HEK293T (cell line): ENCODE data around the gene HTR5A.

ENCODE experiments used
- CTCF ChIA-PET: fragments of 350-600 bp; formaldehyde crosslinking; extraction: SDS; loops from one replicate; lab custom pipeline; 2021; ENCODE audit warnings: antibody characterized with exemption, inconsistent platforms; lab: Yijun Ruan, JAX
- POLR2A ChIA-PET: fragments of 350-600 bp; formaldehyde crosslinking; extraction: SDS; loops from one replicate; lab custom pipeline; 2020; ENCODE audit warnings: antibody characterized with exemption, inconsistent platforms; lab: Yijun Ruan, JAX
- DNase-seq: peaks from one replicate; pipeline ENCODE4 v3.0.0; 2012; ENCODE audit warnings: mixed read lengths; ENCODE audit errors: extremely low spot score
- ARNT ChIP-seq: fragments of 450-650 bp; IDR thresholded peaks from 2 replicates; pipeline ENCODE4 v1.6.1; 2017; ENCODE audit warnings: mild to moderate bottlenecking
- BHLHE40 ChIP-seq: fragments of 450-650 bp; IDR thresholded peaks from 2 replicates; pipeline ENCODE4 v1.6.1; 2016; ENCODE audit warnings: mild to moderate bottlenecking, moderate library complexity, borderline replicate concordance
- CTBP1 ChIP-seq: fragments of 450-650 bp; IDR thresholded peaks from 2 replicates; pipeline ENCODE4 v1.6.1; 2016; ENCODE audit warnings: borderline replicate concordance
- ELF4 ChIP-seq: fragments of 450-650 bp; IDR thresholded peaks from 2 replicates; pipeline ENCODE4 v1.6.1; 2017; ENCODE audit warnings: antibody characterized with exemption
- FOXA1 ChIP-seq: fragments of 450-650 bp; IDR thresholded peaks from 2 replicates; pipeline ENCODE4 v1.6.1; 2016; ENCODE audit warnings: mild to moderate bottlenecking
- FOXK2 ChIP-seq: fragments of 450-650 bp; IDR thresholded peaks from 2 replicates; pipeline ENCODE4 v1.6.1; 2016; ENCODE audit warnings: mild to moderate bottlenecking
- FOXM1 ChIP-seq: fragments of 450-650 bp; IDR thresholded peaks from 2 replicates; pipeline ENCODE4 v1.6.1; 2017; ENCODE audit warnings: mild to moderate bottlenecking, borderline replicate concordance
- HDGF ChIP-seq: fragments of 450-650 bp; IDR thresholded peaks from 2 replicates; pipeline ENCODE4 v1.6.1; 2017; ENCODE audit warnings: antibody characterized with exemption, borderline replicate concordance
- L3MBTL2 ChIP-seq: fragments of 450-650 bp; conservative IDR thresholded peaks from 2 replicates; pipeline ENCODE4 v1.6.1; 2016; ENCODE audit warnings: mild to moderate bottlenecking
- LEF1 ChIP-seq: fragments of 450-650 bp; IDR thresholded peaks from 2 replicates; pipeline ENCODE4 v1.6.1; 2017; ENCODE audit warnings: mild to moderate bottlenecking, borderline replicate concordance
- NFRKB ChIP-seq: fragments of 450-650 bp; IDR thresholded peaks from 2 replicates; pipeline ENCODE4 v1.6.1; 2016; ENCODE audit warnings: mild to moderate bottlenecking, moderate library complexity
- SP1 ChIP-seq: fragments of 450-650 bp; IDR thresholded peaks from 2 replicates; pipeline ENCODE4 v1.6.1; 2017
- SUZ12 ChIP-seq: fragments of 450-650 bp; IDR thresholded peaks from 2 replicates; pipeline ENCODE4 v1.6.1; 2016; ENCODE audit warnings: mild to moderate bottlenecking
- TARDBP ChIP-seq: fragments of 450-650 bp; IDR thresholded peaks from 2 replicates; pipeline ENCODE4 v1.6.1; 2016
- ZNF384 ChIP-seq: fragments of 450-650 bp; IDR thresholded peaks from 2 replicates; pipeline ENCODE4 v1.6.1; 2016
- TF ChIP-seq, protein P1 (sequence below): fragments of 450-650 bp; IDR thresholded peaks from 2 replicates; pipeline ENCODE4 v1.6.1; 2016

HTR5A gene

DNA sequence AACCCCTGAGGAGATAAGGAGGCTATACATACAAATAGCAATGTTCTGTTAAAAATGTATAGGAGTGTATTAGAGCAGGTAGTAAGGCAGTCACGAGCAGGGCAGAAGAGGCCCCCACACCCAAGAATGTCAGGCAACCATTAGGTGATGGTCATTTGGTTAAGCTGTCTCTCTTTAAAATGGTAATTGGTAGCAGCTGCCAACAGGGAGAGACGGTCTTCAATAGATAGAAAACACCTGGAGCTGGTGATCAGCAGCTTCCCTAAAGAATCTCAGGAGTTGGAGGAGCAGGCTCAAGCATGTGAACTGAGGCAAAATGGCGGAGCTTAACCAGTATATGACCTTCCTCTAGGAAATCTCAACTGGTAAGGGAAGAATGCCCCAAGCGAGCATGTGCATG, 26.4 kb upstream of the HTR5A start:
- ChIA-PET POLR2A (no interaction called here), CTCF (no interaction called here)
- TF ChIP-seq L3MBTL2 (no peak), HDGF (no peak), ELF4 (no peak), NFRKB (no peak), CTBP1 (no peak), ZNF384 (no peak), FOXM1 (no peak), LEF1 (no peak), SP1 (no peak)
- TF ChIP-seq, protein P1, sequence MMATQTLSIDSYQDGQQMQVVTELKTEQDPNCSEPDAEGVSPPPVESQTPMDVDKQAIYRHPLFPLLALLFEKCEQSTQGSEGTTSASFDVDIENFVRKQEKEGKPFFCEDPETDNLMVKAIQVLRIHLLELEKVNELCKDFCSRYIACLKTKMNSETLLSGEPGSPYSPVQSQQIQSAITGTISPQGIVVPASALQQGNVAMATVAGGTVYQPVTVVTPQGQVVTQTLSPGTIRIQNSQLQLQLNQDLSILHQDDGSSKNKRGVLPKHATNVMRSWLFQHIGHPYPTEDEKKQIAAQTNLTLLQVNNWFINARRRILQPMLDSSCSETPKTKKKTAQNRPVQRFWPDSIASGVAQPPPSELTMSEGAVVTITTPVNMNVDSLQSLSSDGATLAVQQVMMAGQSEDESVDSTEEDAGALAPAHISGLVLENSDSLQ, result no peak
- no peak for DNase-seq

DNA sequence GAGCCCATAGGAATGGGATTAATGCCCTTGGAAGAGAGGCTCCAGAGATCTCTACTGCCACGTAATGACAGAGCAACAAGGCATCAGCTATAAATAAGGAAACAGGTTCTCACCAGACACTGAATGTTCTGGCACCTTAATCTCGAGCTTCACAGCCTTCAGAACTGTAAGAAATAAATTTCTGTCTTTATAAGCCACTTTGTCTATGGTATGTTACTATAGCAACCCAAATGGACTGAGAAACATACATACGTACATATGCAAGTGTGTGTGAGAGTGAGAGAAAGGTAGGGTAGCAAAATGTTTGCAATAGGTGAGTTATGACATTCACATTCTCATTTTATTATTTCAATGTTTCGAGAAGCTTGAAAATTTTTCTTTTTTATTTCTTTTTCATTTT, 22.1 kb upstream of the HTR5A start:
- no peak for DNase-seq
- ChIA-PET POLR2A (no interaction called here), CTCF (no interaction called here)
- TF ChIP-seq, protein P1, result no peak
- no peak for TF ChIP-seq LEF1
- TF ChIP-seq SP1, result no peak
- no peak for TF ChIP-seq FOXK2
- TF ChIP-seq ZNF384, result no peak

DNA sequence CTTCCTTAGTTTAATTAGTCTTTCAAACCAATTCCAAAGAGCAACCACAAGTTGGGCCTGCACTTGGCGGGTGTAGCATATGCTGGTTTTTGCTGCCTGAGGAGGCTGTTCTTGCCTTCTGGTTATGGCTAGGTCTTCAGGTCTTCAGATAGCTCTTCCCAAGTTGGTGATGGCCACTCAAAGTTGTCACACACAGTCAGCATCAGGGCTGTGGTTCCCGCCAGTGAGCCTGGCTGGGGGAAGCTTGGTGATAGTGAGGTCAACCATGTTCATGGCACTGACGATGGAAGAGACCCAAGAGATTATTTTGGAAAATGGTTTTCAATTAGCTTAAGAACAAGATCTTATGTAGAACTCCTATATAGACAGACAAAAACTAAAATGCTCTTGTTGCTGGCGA, 18.8 kb upstream of the HTR5A start:
- no peak for DNase-seq
- POLR2A ChIA-PET, result no interaction called here
- TF ChIP-seq L3MBTL2 (no peak), LEF1 (no peak), SUZ12 (no peak), FOXA1 (no peak), FOXM1 (no peak), NFRKB (no peak), ZNF384 (no peak), ELF4 (no peak), SP1 (no peak), HDGF (no peak), ARNT (no peak), BHLHE40 (no peak), CTBP1 (no peak), FOXK2 (no peak), TARDBP (no peak)
- TF ChIP-seq, protein P1, result no peak
- CTCF ChIA-PET, result no interaction called here

DNA sequence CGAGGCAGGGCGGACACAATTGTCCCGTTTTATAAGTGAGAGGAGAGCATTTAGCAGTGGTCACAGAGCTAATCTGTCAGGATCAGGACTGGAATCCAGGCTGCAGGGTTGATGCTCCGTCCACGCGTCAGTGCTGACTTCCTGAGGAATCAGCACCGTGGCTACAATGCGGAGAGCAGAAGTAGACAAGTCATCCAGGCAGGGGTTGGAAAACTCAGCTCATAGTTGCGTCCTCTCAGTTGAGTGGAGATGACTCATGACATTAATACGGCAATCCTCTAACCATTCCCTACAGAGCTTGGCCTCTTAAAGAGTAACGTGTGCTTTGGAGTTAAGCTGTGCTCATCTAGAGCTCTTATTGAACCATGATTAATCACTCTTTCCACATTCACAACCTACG, 17.1 kb upstream of the HTR5A start:
- CTCF ChIA-PET, result no interaction called here

DNA sequence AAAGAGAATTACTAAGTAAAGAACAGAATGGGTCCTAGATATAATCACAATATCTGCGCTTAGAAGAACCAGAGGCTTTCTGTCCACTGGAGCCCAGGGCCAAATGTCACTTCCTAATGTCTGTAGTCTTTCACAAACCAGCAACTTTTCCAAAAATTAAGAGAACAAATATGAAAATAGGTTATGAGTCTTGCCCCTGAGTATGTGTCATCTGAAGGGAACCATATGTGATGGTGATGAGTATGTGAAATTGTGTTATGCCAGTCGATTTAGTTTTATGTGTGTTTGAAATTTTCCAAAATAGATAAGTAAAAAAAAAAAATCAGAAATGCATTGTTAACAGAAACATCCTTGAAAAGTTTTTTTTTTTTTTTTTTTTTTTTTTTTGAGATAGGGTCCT, 15.4 kb upstream of the HTR5A start:
- ChIA-PET POLR2A (no interaction called here), CTCF (no interaction called here)

More for the DNA sequence above, 17.1 kb upstream of the HTR5A start:
- no peak for DNase-seq
- no peak for TF ChIP-seq BHLHE40
- TF ChIP-seq SUZ12, result no peak
- POLR2A ChIA-PET, result no interaction called here

DNA sequence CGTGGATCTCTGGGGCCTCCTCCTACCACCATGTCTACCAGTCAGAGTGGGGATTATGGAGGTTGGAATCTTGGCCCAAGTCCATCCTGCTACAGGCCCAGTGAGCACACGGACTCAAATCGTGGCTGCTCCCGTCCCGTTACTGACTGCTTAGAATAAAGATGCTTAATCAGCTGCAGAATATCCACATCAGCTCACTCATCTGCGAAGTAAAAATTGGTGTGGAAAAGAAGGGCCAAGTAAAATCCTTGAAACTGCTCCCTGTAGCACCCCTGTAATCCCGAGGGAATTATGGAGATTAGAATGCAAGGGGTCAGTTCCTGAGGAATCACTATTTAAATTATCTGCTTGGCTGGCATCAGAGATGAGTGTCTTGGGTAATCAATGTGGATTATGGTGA, 13.0 kb upstream of the HTR5A start:
- ChIA-PET CTCF (no interaction called here), POLR2A (no interaction called here)
- no peak for DNase-seq
- TF ChIP-seq TARDBP (no peak), FOXA1 (no peak), LEF1 (no peak), ZNF384 (no peak), ELF4 (no peak), L3MBTL2 (no peak), CTBP1 (no peak), FOXK2 (no peak), NFRKB (no peak), FOXM1 (no peak), BHLHE40 (no peak), HDGF (no peak), SUZ12 (no peak), SP1 (no peak), ARNT (no peak)
- TF ChIP-seq, protein P1, result no peak

More for the DNA sequence above, 15.4 kb upstream of the HTR5A start:
- no peak for DNase-seq
- no peak for TF ChIP-seq SP1

DNA sequence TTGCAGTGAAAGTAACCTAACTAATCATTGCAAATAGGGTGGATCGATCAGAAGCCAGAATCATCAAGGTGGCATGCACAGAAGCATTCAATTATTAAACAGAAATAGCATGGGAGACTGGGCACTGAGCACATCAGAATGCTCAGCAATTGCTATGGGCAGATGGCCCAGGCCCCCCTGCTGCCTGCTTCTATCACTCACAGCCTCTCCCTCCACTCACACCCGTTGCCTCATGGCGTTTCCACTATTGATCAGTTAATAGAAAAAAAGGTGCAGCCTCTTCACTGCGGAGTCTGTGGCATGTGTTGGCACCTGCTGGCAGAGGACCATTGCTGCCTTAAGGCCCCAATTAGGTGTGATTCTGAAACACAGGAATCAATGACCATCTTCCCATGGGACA, 11.2 kb upstream of the HTR5A start:
- no peak for TF ChIP-seq CTBP1
- TF ChIP-seq SP1, result no peak
- no peak for TF ChIP-seq BHLHE40
- TF ChIP-seq TARDBP, result no peak
- no peak for TF ChIP-seq NFRKB
- no peak for TF ChIP-seq HDGF
- ChIA-PET POLR2A (no interaction called here), CTCF (no interaction called here)
- no peak for DNase-seq
